Bronchial epithelial cell (primary cell): ENCODE measurements around the gene AAK1. TPM values are rescaled to one million over a fixed set of nuclear protein-coding genes. Genes with fewer than 3 reads are reported as not detected.
A peak's percentile ranks its signal among the peaks of the same experiment; 100 is the strongest.

Experiments used
- DNase-seq: peaks from one replicate; pipeline ENCODE4 v3.0.0-alpha.2; 2010; ENCODE audit warnings: low read depth
- FAIRE-seq: peaks from 2 replicates; lab custom pipeline; 2011; peaks lifted over from hg19 to GRCh38; lab: Jason Lieb, UNC
- H3K27me3 ChIP-seq: 2 replicates; pipeline ENCODE4 v1.5.1; 2011; ENCODE audit warnings: low read length; ENCODE audit not compliant: control insufficient read depth, insufficient read depth
- H3K36me3 ChIP-seq: 2 replicates; pipeline ENCODE4 v1.5.1; 2011; ENCODE audit warnings: low read length; ENCODE audit not compliant: control insufficient read depth, insufficient read depth
- H3K4me3 ChIP-seq: 2 replicates; pipeline ENCODE4 v1.5.1; 2011; ENCODE audit warnings: mild to moderate bottlenecking, low read depth, low read length, control low read depth
- CTCF ChIP-seq: IDR thresholded peaks from 2 replicates; pipeline ENCODE4 v1.5.1; 2011; ENCODE audit warnings: mild to moderate bottlenecking, moderate library complexity, low read length, control low read depth, inconsistent platforms; ENCODE audit not compliant: insufficient read depth, severe bottlenecking
- total RNA-seq: library from RNA; depleted of rRNA; stranded (reverse); fragments of >200 nt; gene quantifications from 2 replicates; pipeline ENCODE4 v1.2.1, GENCODE V29; 2014

AAK1 gene
- total RNA-seq, 1 donor from 2014 or later, result 17.9 TPM

GRCh38 chr2:69524799-69525198 is 118.7 kb downstream of the AAK1 start:
- no peaks in the 10 kb centered on the region for H3K27me3 ChIP-seq
- no peak overlapping the region for H3K4me3 ChIP-seq
- peaks cover 19% of the 10 kb centered on the region for H3K36me3 ChIP-seq
- peak; percentile 47 for DNase-seq
- FAIRE-seq, result no peak
- TF ChIP-seq CTCF, result no peak

GRCh38 chr2:69521747-69522146 is 121.8 kb downstream of the AAK1 start:
- DNase-seq, result no peak
- FAIRE-seq, result no peak
- TF ChIP-seq CTCF, result no peak
- Histone ChIP-seq H3K36me3 (peaks cover 15% of the 10 kb centered on the region), H3K4me3 (no peak overlapping the region), H3K27me3 (no peaks in the 10 kb centered on the region)

- no peak for TF ChIP-seq CTCF
- FAIRE-seq (no peak), DNase-seq (peak; percentile 97)
- no peak overlapping the region for H3K4me3 ChIP-seq
- H3K27me3 ChIP-seq, result no peaks in the 10 kb centered on the region
- peaks cover 9% of the 10 kb centered on the region for H3K36me3 ChIP-seq
These were observed 124.7 kb downstream of the AAK1 start for GRCh38 chr2:69518841-69519240.

GRCh38 chr2:69517410-69517809 is 126.1 kb downstream of the AAK1 start:
- FAIRE-seq, result no peak
- Histone ChIP-seq H3K36me3 (peaks cover 9% of the 10 kb centered on the region), H3K4me3 (no peak overlapping the region), H3K27me3 (no peaks in the 10 kb centered on the region)
- TF ChIP-seq CTCF, result no peak
- DNase-seq, result peak; percentile 54

GRCh38 chr2:69514819-69515218 is 128.7 kb downstream of the AAK1 start:
- peaks cover 6% of the 10 kb centered on the region for H3K36me3 ChIP-seq

More at GRCh38 chr2:69514819-69515218, 128.7 kb downstream of the AAK1 start:
- FAIRE-seq, result no peak
- Histone ChIP-seq H3K27me3 (no peaks in the 10 kb centered on the region), H3K4me3 (no peak overlapping the region)
- TF ChIP-seq CTCF, result no peak
- no peak for DNase-seq
